ENCODE results near the gene OR2AE1. TPM values are rescaled to one million over a fixed set of nuclear protein-coding genes. Genes with fewer than 3 reads are reported as not detected.
"Not testable (repeated sequence)": the region's sequence is repeated elsewhere in the genome, so short reads cannot be mapped to it uniquely, and the experiment has no call there.

Gene OR2AE1
- total and polyA plus RNA-seq, 8 donors, result 1.1 TPM; not detected in 7

DNA sequence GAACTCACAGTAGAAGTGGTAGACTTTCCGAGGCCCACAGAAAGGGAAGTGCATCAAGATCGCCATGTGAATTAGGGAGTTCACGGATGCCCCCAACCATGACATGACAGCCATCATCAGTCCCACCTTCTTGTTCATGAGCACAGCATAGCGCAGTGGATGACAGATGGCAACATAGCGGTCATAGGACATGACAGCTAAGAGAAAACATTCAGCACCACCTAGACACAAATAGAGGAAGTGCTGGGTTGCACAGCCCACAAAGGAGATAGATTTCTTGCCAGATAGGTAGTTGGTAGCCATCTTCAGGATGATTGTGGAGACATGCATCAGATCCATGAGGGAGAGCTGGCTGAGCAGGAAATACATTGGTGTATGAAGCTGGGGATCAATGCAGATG is 342 bp downstream of the OR2AE1 start:
- WGBS, 5 donors, result 86 to 97% (median 91%) methylated on average over 5 of the region's 5 CpGs
- Histone ChIP-seq H3K27ac (no peak overlapping the region), H3K4me1 (no peaks in the 10 kb centered on the region), H3K4me3 (no peak overlapping the region), H3K9me3 (no peaks in the 10 kb centered on the region), H3K36me3 (peaks cover 0 to 8% (median 0%) of the 10 kb centered on the region in 4 donors), H3K27me3 (no peaks in the 10 kb centered on the region)
- DNase-seq, result no peak
- TF ChIP-seq EP300 (IDR thresholded peaks at IDR 0.05) (no peak), POLR2AphosphoS5 (IDR thresholded peaks at IDR 0.05) (no peak)
- intact Hi-C loops (cut with DNase I; ENCODE audit: low total_unique reads), result no loop called here

GRCh38 chr7:99868246-99868645 is 8.6 kb downstream of the OR2AE1 start:
- H3K9me3 ChIP-seq, result peaks cover 0 to 6% (median 0%) of the 10 kb centered on the region in 4 donors

DNA sequence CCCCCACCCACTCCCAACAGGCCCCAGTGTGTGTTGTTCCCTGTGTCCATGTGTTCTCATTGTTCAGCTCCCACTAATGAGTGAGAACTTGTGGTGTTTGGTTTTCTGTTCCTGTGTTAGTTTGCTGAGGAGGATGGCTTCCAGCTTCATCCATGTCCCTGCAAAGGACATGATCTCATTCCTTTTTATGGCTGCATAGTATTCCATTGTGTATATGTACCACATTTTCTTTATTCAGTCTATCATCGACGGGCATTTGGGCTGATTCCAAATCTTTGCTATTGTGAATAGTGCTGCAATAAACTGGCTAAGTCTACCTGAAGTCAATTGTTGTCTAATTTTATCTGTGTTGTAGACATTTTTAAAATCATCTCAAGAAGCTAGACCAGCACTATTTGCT is 9.4 kb downstream of the OR2AE1 start:
- H3K4me3 ChIP-seq; H3K4me1 ChIP-seq; H3K9me3 ChIP-seq; H3K27me3 ChIP-seq; intact Hi-C loops (cut with DNase I; ENCODE audit: low total_unique reads); DNase-seq; H3K27ac ChIP-seq; H3K36me3 ChIP-seq: not testable (repeated sequence)
- 89 to 95% (median 94%) methylated on average over 2 of the region's 2 CpGs for WGBS, 5 donors

More at GRCh38 chr7:99868246-99868645, 8.6 kb downstream of the OR2AE1 start:
- Histone ChIP-seq H3K27me3 (no peaks in the 10 kb centered on the region), H3K36me3 (no peaks in the 10 kb centered on the region), H3K27ac (no peak overlapping the region), H3K4me1 (no peaks in the 10 kb centered on the region), H3K4me3 (no peak overlapping the region)
- TF ChIP-seq EP300 (IDR thresholded peaks at IDR 0.05), result no peak
- TF ChIP-seq POLR2AphosphoS5 (IDR thresholded peaks at IDR 0.05), result no peak
- TF ChIP-seq, protein P1, sequence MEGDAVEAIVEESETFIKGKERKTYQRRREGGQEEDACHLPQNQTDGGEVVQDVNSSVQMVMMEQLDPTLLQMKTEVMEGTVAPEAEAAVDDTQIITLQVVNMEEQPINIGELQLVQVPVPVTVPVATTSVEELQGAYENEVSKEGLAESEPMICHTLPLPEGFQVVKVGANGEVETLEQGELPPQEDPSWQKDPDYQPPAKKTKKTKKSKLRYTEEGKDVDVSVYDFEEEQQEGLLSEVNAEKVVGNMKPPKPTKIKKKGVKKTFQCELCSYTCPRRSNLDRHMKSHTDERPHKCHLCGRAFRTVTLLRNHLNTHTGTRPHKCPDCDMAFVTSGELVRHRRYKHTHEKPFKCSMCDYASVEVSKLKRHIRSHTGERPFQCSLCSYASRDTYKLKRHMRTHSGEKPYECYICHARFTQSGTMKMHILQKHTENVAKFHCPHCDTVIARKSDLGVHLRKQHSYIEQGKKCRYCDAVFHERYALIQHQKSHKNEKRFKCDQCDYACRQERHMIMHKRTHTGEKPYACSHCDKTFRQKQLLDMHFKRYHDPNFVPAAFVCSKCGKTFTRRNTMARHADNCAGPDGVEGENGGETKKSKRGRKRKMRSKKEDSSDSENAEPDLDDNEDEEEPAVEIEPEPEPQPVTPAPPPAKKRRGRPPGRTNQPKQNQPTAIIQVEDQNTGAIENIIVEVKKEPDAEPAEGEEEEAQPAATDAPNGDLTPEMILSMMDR (IDR thresholded peaks at IDR 0.05), result no peak
- no peak for TF ChIP-seq POLR2A (IDR thresholded peaks at IDR 0.05)
- intact Hi-C loops (cut with DNase I; ENCODE audit: low total_unique reads), result no loop called here
- 85 to 94% (median 89%) methylated on average over 1 of the region's 1 CpG for WGBS, 5 donors
- DNase-seq, result no peak

DNA sequence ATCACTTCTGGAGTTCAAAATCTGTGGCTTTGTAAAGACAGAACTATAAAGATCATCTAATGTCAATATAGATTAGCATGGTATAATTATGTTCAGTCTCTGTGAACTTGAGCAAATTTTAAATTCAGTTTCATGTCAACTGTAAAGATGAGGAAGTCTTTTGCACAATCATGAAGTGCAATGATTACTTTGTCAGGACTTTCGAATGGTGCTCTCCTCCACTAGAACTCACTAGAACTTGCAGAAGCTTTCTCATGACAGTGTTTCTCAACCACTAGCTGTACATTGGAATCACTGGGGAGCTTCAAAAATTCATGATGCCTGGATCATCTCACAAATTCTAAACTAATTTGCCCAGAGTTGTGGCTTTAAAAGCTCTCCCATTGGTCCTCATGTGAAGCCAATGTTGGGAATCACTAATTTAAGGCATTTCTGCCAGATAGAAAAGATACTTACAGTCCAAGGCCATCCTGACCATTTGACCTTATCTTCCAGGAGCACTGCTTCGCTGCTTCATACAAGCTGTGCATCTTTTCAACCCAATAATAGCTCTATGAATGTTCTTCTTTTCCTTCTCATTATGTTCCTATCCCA is 12.9 kb downstream of the OR2AE1 start:
- Histone ChIP-seq H3K9me3 (peaks cover 0 to 6% (median 0%) of the 10 kb centered on the region in 4 donors), H3K27me3 (no peaks in the 10 kb centered on the region)

DNA sequence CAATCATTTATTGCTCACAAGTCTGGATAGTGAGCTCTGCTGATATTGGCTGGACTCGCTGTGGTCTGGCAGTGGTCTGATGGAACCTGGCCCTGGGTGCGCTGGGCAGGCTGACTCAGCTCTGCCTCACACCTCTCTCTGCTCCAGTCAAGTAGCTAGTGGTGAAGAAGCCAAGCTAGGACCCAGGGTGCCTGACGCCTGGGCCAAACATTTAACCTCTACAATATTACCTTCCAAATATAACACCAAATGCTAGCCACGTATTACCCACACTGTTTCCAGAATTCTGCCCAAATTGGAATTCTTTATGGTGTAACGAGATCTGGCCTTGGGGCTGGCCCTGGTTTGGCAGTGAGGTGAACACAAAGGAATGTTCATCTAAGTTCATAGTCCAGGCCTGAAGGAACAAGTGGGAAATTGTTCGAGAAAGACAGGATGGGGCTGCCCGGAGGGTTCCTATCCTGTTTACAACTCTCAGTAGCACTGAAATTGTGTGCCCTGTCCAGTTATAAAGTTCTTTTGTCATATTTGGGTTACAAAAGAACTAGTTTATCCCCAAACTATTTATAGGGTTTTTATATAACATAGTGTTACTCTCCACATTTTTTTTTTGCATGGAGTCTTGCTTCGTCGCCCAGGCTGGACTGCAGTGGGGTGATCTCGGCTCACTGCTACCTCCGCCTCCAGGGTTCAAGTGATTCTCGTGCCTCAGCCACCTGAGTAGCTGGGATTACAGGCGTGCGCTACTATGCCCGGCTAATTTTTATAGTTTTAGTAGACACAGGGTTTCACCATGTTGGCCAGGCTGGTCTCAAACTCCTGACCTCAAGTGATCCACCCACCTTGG is 16.3 kb downstream of the OR2AE1 start:
- H3K9me3 ChIP-seq, result peaks cover 0 to 6% (median 0%) of the 10 kb centered on the region in 4 donors
- no peak for DNase-seq
- no peak for TF ChIP-seq POLR2AphosphoS5 (IDR thresholded peaks at IDR 0.05)
- TF ChIP-seq, protein P1 (IDR thresholded peaks at IDR 0.05), result no peak
- no peak for TF ChIP-seq POLR2A (IDR thresholded peaks at IDR 0.05)
- no peak for TF ChIP-seq EP300 (IDR thresholded peaks at IDR 0.05)
- H3K4me1 ChIP-seq, result no peaks in the 10 kb centered on the region
- H3K27ac ChIP-seq, result no peak overlapping the region
- no peaks in the 10 kb centered on the region for H3K36me3 ChIP-seq
- intact Hi-C loops (cut with DNase I; ENCODE audit: low total_unique reads), result no loop called here
- no peak overlapping the region for H3K4me3 ChIP-seq
- no peaks in the 10 kb centered on the region for H3K27me3 ChIP-seq
- 80 to 88% (median 84%) methylated on average over 15 of the region's 15 CpGs for WGBS, 5 donors

More for the DNA sequence above, 12.9 kb downstream of the OR2AE1 start:
- no peaks in the 10 kb centered on the region for H3K36me3 ChIP-seq
- intact Hi-C loops (cut with DNase I; ENCODE audit: low total_unique reads), result no loop called here
- H3K27ac ChIP-seq, result no peak overlapping the region
- WGBS, 5 donors, result 48 to 62% (median 58%) methylated on average over 2 of the region's 2 CpGs
- no peak for TF ChIP-seq POLR2AphosphoS5 (IDR thresholded peaks at IDR 0.05)
- TF ChIP-seq EP300 (IDR thresholded peaks at IDR 0.05), result no peak
- no peak for TF ChIP-seq POLR2A (IDR thresholded peaks at IDR 0.05)
- TF ChIP-seq, protein P1 (IDR thresholded peaks at IDR 0.05), result no peak
- no peak for DNase-seq
- no peak overlapping the region for H3K4me3 ChIP-seq
- H3K4me1 ChIP-seq, result no peaks in the 10 kb centered on the region
